Gastrocnemius medialis (tissue), 4 donors: ENCODE measurements around the gene INKA1.

Source experiments
- POLR2A ChIP-seq, 2 donors: fragments of 450-650 bp; IDR thresholded peaks; one replicate each; pipeline ENCODE4 v1.6.1; 2017; ENCODE audit warnings: antibody characterized with exemption in 2 of 2, mild to moderate bottlenecking in 2 of 2, moderate library complexity in 2 of 2
- TF ChIP-seq, protein P1 (sequence below), 5 experiments: fragments of 450-650 bp in 3 of 5; fragments of 200-600 bp in 2 of 5; sonication (generic) in 2 of 5; IDR thresholded peaks in 4 of 5; conservative IDR thresholded peaks in 1 of 5; 1 replicate in 4 of 5; 2 replicates in 1 of 5; pipeline ENCODE4 v1.5.1; 2016 to 2019; ENCODE audit warnings: antibody characterized with exemption in 5 of 5, mild to moderate bottlenecking in 3 of 5, moderate library complexity in 3 of 5

DNA sequence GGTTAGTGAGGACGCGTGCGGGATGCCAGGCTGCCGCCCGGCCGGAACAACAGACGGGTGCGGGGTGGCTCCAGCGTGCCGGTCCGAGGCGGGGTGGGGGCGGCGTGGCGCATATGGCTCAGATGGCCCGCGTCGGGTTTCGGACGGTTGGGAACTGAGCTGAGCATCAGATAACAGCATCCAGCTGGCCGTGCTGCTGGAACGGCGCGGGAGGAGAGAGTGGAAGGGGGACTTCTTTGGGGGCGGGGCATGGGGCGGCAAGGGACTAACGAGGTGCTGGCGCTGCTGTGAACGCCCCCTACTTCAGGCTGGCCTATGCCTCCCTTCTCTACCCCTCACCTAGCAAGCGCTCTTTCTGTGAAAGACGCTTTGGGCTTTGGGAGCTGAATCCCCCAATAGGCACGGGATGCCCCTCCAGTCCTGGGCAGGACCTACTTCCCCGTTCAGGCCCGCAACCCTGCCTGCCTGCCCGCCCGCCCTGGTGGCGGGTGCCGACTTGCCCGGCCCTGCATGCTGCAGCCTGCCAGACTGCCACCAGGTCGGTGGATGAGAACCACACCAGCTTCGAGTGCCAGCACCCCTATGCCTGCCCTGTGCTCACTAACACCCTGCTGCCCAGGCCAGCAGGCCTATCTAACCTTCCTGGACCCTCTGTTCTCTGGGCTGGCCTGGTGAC is 542 bp downstream of the INKA1 start:
- TF ChIP-seq, protein P1, sequence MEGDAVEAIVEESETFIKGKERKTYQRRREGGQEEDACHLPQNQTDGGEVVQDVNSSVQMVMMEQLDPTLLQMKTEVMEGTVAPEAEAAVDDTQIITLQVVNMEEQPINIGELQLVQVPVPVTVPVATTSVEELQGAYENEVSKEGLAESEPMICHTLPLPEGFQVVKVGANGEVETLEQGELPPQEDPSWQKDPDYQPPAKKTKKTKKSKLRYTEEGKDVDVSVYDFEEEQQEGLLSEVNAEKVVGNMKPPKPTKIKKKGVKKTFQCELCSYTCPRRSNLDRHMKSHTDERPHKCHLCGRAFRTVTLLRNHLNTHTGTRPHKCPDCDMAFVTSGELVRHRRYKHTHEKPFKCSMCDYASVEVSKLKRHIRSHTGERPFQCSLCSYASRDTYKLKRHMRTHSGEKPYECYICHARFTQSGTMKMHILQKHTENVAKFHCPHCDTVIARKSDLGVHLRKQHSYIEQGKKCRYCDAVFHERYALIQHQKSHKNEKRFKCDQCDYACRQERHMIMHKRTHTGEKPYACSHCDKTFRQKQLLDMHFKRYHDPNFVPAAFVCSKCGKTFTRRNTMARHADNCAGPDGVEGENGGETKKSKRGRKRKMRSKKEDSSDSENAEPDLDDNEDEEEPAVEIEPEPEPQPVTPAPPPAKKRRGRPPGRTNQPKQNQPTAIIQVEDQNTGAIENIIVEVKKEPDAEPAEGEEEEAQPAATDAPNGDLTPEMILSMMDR (IDR thresholded peaks at IDR 0.05 in 4 of 5, conservative IDR thresholded peaks at IDR 0.05 in 1 of 5), result peak in 1 of 5 experiments; percentile 14
- no peak for TF ChIP-seq POLR2A (IDR thresholded peaks at IDR 0.05)
